K562 (cell line): Measurements from ENCODE around the gene FHDC1.

ENCODE experiments used
- ATF3 ChIP-seq, 2 experiments: fragments of 450-650 bp in 1 of 2; sonication (generic) in 1 of 2; formaldehyde crosslinking in 1 of 2; IDR thresholded peaks in 1 of 2; conservative IDR thresholded peaks in 1 of 2; 2 replicates each; pipeline versions ENCODE4 v1.6.1 to v1.8.1; 2016 to 2023; ENCODE audit warnings: mild to moderate bottlenecking in 2 of 2, moderate library complexity in 2 of 2, inconsistent platforms in 1 of 2, missing genetic modification reagents in 1 of 2
- BCL6 ChIP-seq: fragments of 250-450 bp; sonication (Bioruptor Pico); IDR thresholded peaks from 2 replicates; pipeline ENCODE4 v1.4.0; 2020
- HMG20B ChIP-seq: fragments of 250-450 bp; sonication (Bioruptor Pico); IDR thresholded peaks from 2 replicates; pipeline ENCODE4 v1.5.0; 2021; ENCODE audit warnings: mild to moderate bottlenecking
- MEF2A ChIP-seq: IDR thresholded peaks from 2 replicates; pipeline ENCODE4 v1.6.1; 2011; ENCODE audit warnings: low read depth, mild to moderate bottlenecking, low read length, moderate library complexity; ENCODE audit not compliant: control insufficient read depth
- MGA ChIP-seq: fragments of 450-650 bp; IDR thresholded peaks from 2 replicates; pipeline ENCODE4 v1.6.1; 2016; ENCODE audit warnings: mild to moderate bottlenecking, moderate library complexity
- NFIC ChIP-seq: fragments of 450-650 bp; IDR thresholded peaks from 2 replicates; pipeline ENCODE4 v1.6.1; 2017; ENCODE audit warnings: mild to moderate bottlenecking, inconsistent platforms
- NR1H2 ChIP-seq: sonication (generic); formaldehyde crosslinking; IDR thresholded peaks from 2 replicates; pipeline ENCODE4 v1.4.0; 2020; ENCODE audit warnings: mild to moderate bottlenecking, missing genetic modification reagents
- POLR2A ChIP-seq: fragments of 450-650 bp; conservative IDR thresholded peaks from 2 replicates; pipeline ENCODE4 v1.6.1; 2016
- TBP ChIP-seq: optimal IDR thresholded peaks from 2 replicates; pipeline ENCODE3; 2011; ENCODE audit warnings: low read depth, low read length, improper control_type of control experiment
- TCF7 ChIP-seq: sonication (generic); IDR thresholded peaks from 2 replicates; pipeline ENCODE4 v1.6.1; 2016; ENCODE audit warnings: antibody characterized with exemption, borderline replicate concordance
- YY1 ChIP-seq, 3 experiments: IDR thresholded peaks; 2 replicates each; pipeline ENCODE4 v1.6.1; 2011; ENCODE audit warnings: low read length in 2 of 3, mild to moderate bottlenecking in 2 of 3, moderate library complexity in 2 of 3, borderline replicate concordance in 1 of 3, control low read depth in 1 of 3, low read depth in 1 of 3; ENCODE audit not compliant: insufficient read depth in 3 of 3, insufficient replicate concordance in 2 of 3, control insufficient read depth in 1 of 3, insufficient read length in 1 of 3; ENCODE audit errors: extremely low read depth in 1 of 3
- ZFP1 ChIP-seq: fragments of 450-650 bp; formaldehyde crosslinking; IDR thresholded peaks from 2 replicates; pipeline ENCODE4 v1.4.0; 2020; ENCODE audit warnings: mild to moderate bottlenecking, mixed read lengths
- ZNF780A ChIP-seq: fragments of 250-450 bp; sonication (Bioruptor Pico); IDR thresholded peaks from 2 replicates; pipeline ENCODE4 v1.5.0; 2021; ENCODE audit warnings: mild to moderate bottlenecking
- ZSCAN29 ChIP-seq: fragments of 450-650 bp; IDR thresholded peaks from 2 replicates; pipeline ENCODE4 v1.6.1; 2017

GRCh38 chr4:152940461-152940860, 4.3 kb downstream of the FHDC1 start:
- no peak for TF ChIP-seq NFIC
- TF ChIP-seq MGA, result no peak
- no peak for TF ChIP-seq MEF2A
- no peak for TF ChIP-seq ZNF780A (CRISPR knock-in tag)
- TF ChIP-seq ZFP1 (CRISPR knock-in tag), result no peak
- TF ChIP-seq POLR2A, result no peak
- TF ChIP-seq NR1H2, result no peak
- TF ChIP-seq TBP, result no peak
- TF ChIP-seq YY1 (IDR thresholded peaks at IDR 0.05; ENCODE audit: borderline replicate concordance in 1 of 3, control insufficient read depth in 1 of 3, extremely low read depth in 1 of 3, insufficient read depth in 3 of 3, insufficient read length in 1 of 3, insufficient replicate concordance in 2 of 3, low read depth in 1 of 3, low read length in 2 of 3), result no peak
- TF ChIP-seq HMG20B (CRISPR knock-in tag), result no peak
- no peak for TF ChIP-seq TCF7
- no peak for TF ChIP-seq ATF3 (IDR thresholded peaks at IDR 0.05)
- TF ChIP-seq ATF3 (CRISPR knock-in tag; conservative IDR thresholded peaks at IDR 0.05), result no peak
- no peak for TF ChIP-seq BCL6 (CRISPR knock-in tag)
- TF ChIP-seq ZSCAN29, result no peak
